Endothelial cell of umbilical vein (primary cell): ENCODE results near the gene RNF4. TPM values are rescaled to one million over a fixed set of nuclear protein-coding genes. Genes with fewer than 3 reads are reported as not detected.

ENCODE experiments used
- BruUV-seq: library from RNA; stranded (reverse); fragments of 400-500 nt; replicated peaks from 2 replicates; lab custom pipeline; 2021; lab: Mats Ljungman, UMichigan
- CTCF ChIA-PET: fragments of 300-600, 350-600 bp; sonication (Branson Sonifier 250); formaldehyde crosslinking; loops from one replicate; lab custom pipeline; 2021; ENCODE audit warnings: antibody characterized with exemption, inconsistent platforms; lab: Charles Lee
- POLR2A ChIA-PET: fragments of 300-600, 350-600 bp; sonication (Branson Sonifier 250); formaldehyde crosslinking; loops from one replicate; lab custom pipeline; 2021; ENCODE audit warnings: antibody characterized with exemption, inconsistent platforms; lab: Charles Lee
- DNase-seq: peaks from one replicate; pipeline ENCODE4 v3.0.0-alpha.2; 2011; ENCODE audit warnings: low read depth, low spot score
- FAIRE-seq: peaks from 2 replicates; lab custom pipeline; 2011; peaks lifted over from hg19 to GRCh38; lab: Jason Lieb, UNC
- H2AFZ ChIP-seq: 2 replicates; pipeline ENCODE4 v1.6.0; 2012; ENCODE audit warnings: low read depth, low read length, control low read depth, inconsistent platforms
- H3K27ac ChIP-seq: 2 replicates; pipeline ENCODE4 v1.5.1; 2011; ENCODE audit warnings: low read depth, mild to moderate bottlenecking, control low read depth, low read length, moderate library complexity; ENCODE audit not compliant: insufficient read depth
- H3K27me3 ChIP-seq, 2 experiments: 2 replicates each; pipeline versions ENCODE4 v1.6.0 to v1.6.1; 2011; ENCODE audit warnings: low read length in 2 of 2, mixed read lengths in 1 of 2; ENCODE audit not compliant: control insufficient read depth in 2 of 2, insufficient read depth in 2 of 2
- H3K36me3 ChIP-seq, 2 experiments: 2 replicates in 1 of 2; 3 replicates in 1 of 2; pipeline ENCODE4 v1.5.1; 2011; ENCODE audit warnings: low read length in 2 of 2, mild to moderate bottlenecking in 1 of 2, moderate library complexity in 1 of 2; ENCODE audit not compliant: control insufficient read depth in 2 of 2, insufficient read depth in 2 of 2; ENCODE audit errors: extremely low read depth in 1 of 2
- H3K4me1 ChIP-seq: 3 replicates; pipeline ENCODE4 v1.5.1; 2011; ENCODE audit warnings: mild to moderate bottlenecking, low read length; ENCODE audit not compliant: control insufficient read depth, insufficient read depth; ENCODE audit errors: extremely low read depth
- H3K4me2 ChIP-seq: 2 replicates; pipeline ENCODE4 v1.6.1; 2011; ENCODE audit warnings: low read length, control low read depth, mixed read lengths; ENCODE audit not compliant: insufficient read depth
- H3K4me3 ChIP-seq, 3 experiments: fragments of 200-600 bp in 1 of 3; sonication (generic), shearing (Covaris generic) in 1 of 3; replicated peaks in 1 of 3; 2 replicates each; pipeline ENCODE4 v1.5.1; 2011 to 2016; ENCODE audit warnings: control low read depth in 3 of 3, low read length in 3 of 3, mild to moderate bottlenecking in 2 of 3, inconsistent platforms in 1 of 3, low read depth in 1 of 3, moderate library complexity in 1 of 3; ENCODE audit not compliant: insufficient read depth in 1 of 3
- H3K79me2 ChIP-seq: 2 replicates; pipeline ENCODE4 v1.6.0; 2012; ENCODE audit warnings: low read length, inconsistent platforms; ENCODE audit not compliant: control insufficient read depth, insufficient read depth
- H3K9ac ChIP-seq: replicated peaks from 2 replicates; pipeline ENCODE3; 2011; ENCODE audit warnings: low read length, control low read depth; ENCODE audit not compliant: insufficient read depth; ENCODE audit errors: extremely low read depth
- H3K9me1 ChIP-seq: replicated peaks from 3 replicates; pipeline ENCODE4 v1.6.0; 2011; ENCODE audit warnings: mild to moderate bottlenecking, low read length; ENCODE audit not compliant: control insufficient read depth, insufficient read depth; ENCODE audit errors: extremely low read depth
- H3K9me3 ChIP-seq: replicated peaks from 2 replicates; pipeline ENCODE4 v1.5.1; 2012; ENCODE audit warnings: low read length, inconsistent platforms; ENCODE audit not compliant: control insufficient read depth, insufficient read depth
- H4K20me1 ChIP-seq: replicated peaks from 2 replicates; pipeline ENCODE3; 2011; ENCODE audit warnings: mild to moderate bottlenecking, low read length; ENCODE audit not compliant: control insufficient read depth, insufficient read depth; ENCODE audit errors: extremely low read depth
- EZH2 ChIP-seq: IDR thresholded peaks from 2 replicates; pipeline ENCODE4 v1.6.1; 2012; ENCODE audit warnings: borderline replicate concordance, low read depth, mild to moderate bottlenecking, moderate library complexity, low read length, inconsistent platforms; ENCODE audit not compliant: severe bottlenecking
- FOS ChIP-seq: IDR thresholded peaks from 2 replicates; pipeline ENCODE4 v1.6.1; 2011; ENCODE audit warnings: mild to moderate bottlenecking, low read length, moderate library complexity, borderline replicate concordance; ENCODE audit not compliant: insufficient read depth
- GATA2 ChIP-seq: IDR thresholded peaks from 2 replicates; pipeline ENCODE4 v1.7.0; 2011; ENCODE audit warnings: low read depth, mild to moderate bottlenecking, moderate library complexity, mixed read lengths, low read length; ENCODE audit not compliant: insufficient read length, insufficient read depth
- JUN ChIP-seq: IDR thresholded peaks from 2 replicates; pipeline ENCODE4 v1.6.1; 2011; ENCODE audit warnings: borderline replicate concordance, low read depth; ENCODE audit not compliant: insufficient read length, insufficient read depth
- MYC ChIP-seq: IDR thresholded peaks from one replicate; pipeline ENCODE4 v1.6.1; 2011; ENCODE audit warnings: mild to moderate bottlenecking, low read depth, low read length
- POLR2A ChIP-seq: IDR thresholded peaks from 2 replicates; pipeline ENCODE4 v1.6.1; 2012; ENCODE audit warnings: low read depth, mild to moderate bottlenecking, control low read depth, low read length
- POLR2AphosphoS5 ChIP-seq: IDR thresholded peaks from 2 replicates; pipeline ENCODE4 v1.6.1; 2012; ENCODE audit warnings: low read depth, mild to moderate bottlenecking, control low read depth, low read length, moderate library complexity; ENCODE audit not compliant: insufficient read depth
- dilution Hi-C: fragments of 300-500 bp; cut with MboI; formaldehyde crosslinking; loops from one replicate; pipeline ENCODE4 v1.15.0; 2019; ENCODE audit warnings: low sequenced_read_pairs; ENCODE audit not compliant: extremely low pct_ligation_motif_present
- intact Hi-C: fragments of 100-400 bp; cut with micrococcal nuclease; formaldehyde crosslinking; loops from one replicate; pipeline ENCODE4 v1.10.0; 2022
- polyA plus RNA-seq, 4 experiments: library from polyadenylated mRNA; depleted of rRNA in 3 of 4; stranded (reverse) in 3 of 4; unstranded in 1 of 4; fragments of >200 nt; gene quantifications; 2 replicates each; pipeline versions ENCODE4 v1.2.1 to v1.2.3, GENCODE V29; 2011 to 2012; ENCODE audit warnings: missing spikeins in 1 of 4
- total RNA-seq: library from RNA; stranded (reverse); gene quantifications from 2 replicates; pipeline ENCODE4 v1.2.3, GENCODE V29; 2021
- TF ChIP-seq, protein P1 (sequence below): IDR thresholded peaks from 2 replicates; pipeline ENCODE4 v1.6.1; 2011; ENCODE audit not compliant: insufficient read depth, insufficient read length
- TF ChIP-seq, protein P2 (sequence below), 2 donors: IDR thresholded peaks; 1 replicate in 1 of 2; 2 replicates in 1 of 2; pipeline ENCODE4 v1.5.1; 2011; ENCODE audit warnings: low read length in 2 of 2, mild to moderate bottlenecking in 2 of 2, moderate library complexity in 2 of 2, control low read depth in 1 of 2, inconsistent platforms in 1 of 2, low read depth in 1 of 2; ENCODE audit not compliant: insufficient read depth in 1 of 2; ENCODE audit errors: extremely low read depth in 1 of 2

RNF4 gene
- total and polyA plus RNA-seq, 2 donors (not counting 3 experiments of a cell fraction or from before 2014, with no cell fraction given), result 64.3 to 71.4 TPM

DNA sequence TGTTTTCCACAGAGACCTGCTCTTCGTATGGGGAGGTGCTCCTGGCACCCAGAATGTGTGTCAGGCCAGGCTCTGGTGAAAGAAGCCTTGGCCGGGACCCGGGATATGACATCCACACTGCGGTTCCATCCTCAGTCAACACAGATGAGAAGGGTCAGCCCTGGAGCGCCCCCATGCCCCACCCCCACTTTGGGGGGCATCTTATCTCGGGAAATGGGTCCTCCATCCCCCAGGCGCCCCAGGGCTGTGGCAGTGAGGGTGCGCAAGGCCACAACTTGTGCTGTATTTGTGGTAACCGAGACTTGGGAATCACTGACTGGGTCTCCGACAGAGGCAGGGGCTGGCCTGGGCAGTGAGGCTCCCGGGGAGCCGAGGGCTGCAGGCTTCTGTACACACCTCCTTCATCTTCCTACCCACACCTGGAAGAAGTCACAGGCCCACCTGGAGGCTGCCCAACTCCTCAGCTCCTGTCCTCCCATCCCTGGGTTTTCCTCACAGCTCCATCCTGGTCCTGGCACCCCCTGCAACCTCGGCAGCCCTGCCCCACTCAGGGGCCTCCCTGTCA lies 42.1 kb upstream of the RNF4 start:
- Histone ChIP-seq H3K36me3 (no peaks in the 10 kb centered on the region), H4K20me1 (no peaks in the 10 kb centered on the region), H2AFZ (no peak overlapping the region), H3K9ac (no peak overlapping the region), H3K9me1 (no peaks in the 10 kb centered on the region), H3K9me3 (no peaks in the 10 kb centered on the region), H3K27ac (no peak overlapping the region), H3K4me3 (no peak overlapping the region), H3K79me2 (no peaks in the 10 kb centered on the region), H3K4me2 (no peak overlapping the region), H3K4me1 (no peaks in the 10 kb centered on the region), H3K27me3 (peaks cover 0 to 2% of the 10 kb centered on the region in 2 experiments)
- no peak for TF ChIP-seq POLR2A
- no peak for TF ChIP-seq GATA2
- no peak for TF ChIP-seq MYC
- TF ChIP-seq EZH2, result no peak
- TF ChIP-seq FOS, result no peak
- no peak for TF ChIP-seq JUN
- TF ChIP-seq POLR2AphosphoS5, result no peak
- TF ChIP-seq, protein P1, sequence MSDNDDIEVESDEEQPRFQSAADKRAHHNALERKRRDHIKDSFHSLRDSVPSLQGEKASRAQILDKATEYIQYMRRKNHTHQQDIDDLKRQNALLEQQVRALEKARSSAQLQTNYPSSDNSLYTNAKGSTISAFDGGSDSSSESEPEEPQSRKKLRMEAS, result no peak
- TF ChIP-seq, protein P2, sequence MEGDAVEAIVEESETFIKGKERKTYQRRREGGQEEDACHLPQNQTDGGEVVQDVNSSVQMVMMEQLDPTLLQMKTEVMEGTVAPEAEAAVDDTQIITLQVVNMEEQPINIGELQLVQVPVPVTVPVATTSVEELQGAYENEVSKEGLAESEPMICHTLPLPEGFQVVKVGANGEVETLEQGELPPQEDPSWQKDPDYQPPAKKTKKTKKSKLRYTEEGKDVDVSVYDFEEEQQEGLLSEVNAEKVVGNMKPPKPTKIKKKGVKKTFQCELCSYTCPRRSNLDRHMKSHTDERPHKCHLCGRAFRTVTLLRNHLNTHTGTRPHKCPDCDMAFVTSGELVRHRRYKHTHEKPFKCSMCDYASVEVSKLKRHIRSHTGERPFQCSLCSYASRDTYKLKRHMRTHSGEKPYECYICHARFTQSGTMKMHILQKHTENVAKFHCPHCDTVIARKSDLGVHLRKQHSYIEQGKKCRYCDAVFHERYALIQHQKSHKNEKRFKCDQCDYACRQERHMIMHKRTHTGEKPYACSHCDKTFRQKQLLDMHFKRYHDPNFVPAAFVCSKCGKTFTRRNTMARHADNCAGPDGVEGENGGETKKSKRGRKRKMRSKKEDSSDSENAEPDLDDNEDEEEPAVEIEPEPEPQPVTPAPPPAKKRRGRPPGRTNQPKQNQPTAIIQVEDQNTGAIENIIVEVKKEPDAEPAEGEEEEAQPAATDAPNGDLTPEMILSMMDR (IDR thresholded peaks at IDR 0.05; ENCODE audit: extremely low read depth in 1 of 2, insufficient read depth in 1 of 2, low read depth in 1 of 2, low read length in 2 of 2), result no peak
- ChIA-PET POLR2A (interaction anchor here (1.1 kb wide), 1 partner anchor 59 kb away, joined by 3 read pairs; no protein-coding TSS in a partner anchor), CTCF (interaction anchor here (1.6 kb wide), 1 partner anchor 15 kb away, joined by 9 read pairs; no protein-coding TSS in a partner anchor)
- dilution Hi-C loops, result no loop called here
- FAIRE-seq, result no peak
- BruUV-seq, result no TSS peak
- intact Hi-C loops, result no loop called here
- no peak for DNase-seq
